NCI-H510A treated with DMSO at 0.1 percent for 48 hours (cell line): ENCODE data around the gene KITLG.
"Not testable (repeated sequence)": the region's sequence is repeated elsewhere in the genome, so short reads cannot be mapped to it uniquely, and the experiment has no call there.

Source experiments
- DNase-seq: peaks from one replicate; lab custom pipeline; 2025; lab: John Stamatoyannopoulos, UW

KITLG gene

DNA sequence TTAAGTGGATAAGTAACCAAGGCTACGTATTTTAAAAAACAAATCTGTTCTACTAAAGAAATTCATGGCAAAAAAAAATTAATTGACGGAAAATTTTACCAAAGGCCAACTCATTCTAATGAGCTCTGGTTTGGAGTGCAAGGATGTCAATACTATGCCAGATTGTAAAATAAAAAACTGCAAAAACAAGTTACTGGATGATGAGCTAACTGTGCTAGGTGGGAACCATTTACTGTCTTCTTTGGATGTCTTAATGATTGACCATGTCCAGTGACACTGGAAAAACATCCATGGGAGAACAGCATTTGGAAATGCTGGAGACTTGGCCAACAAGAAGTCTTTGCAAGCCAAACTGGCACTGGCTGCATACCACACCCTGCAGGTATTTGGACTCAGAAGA lies 41.6 kb downstream of the KITLG start:
- DNase-seq, result no peak

DNA sequence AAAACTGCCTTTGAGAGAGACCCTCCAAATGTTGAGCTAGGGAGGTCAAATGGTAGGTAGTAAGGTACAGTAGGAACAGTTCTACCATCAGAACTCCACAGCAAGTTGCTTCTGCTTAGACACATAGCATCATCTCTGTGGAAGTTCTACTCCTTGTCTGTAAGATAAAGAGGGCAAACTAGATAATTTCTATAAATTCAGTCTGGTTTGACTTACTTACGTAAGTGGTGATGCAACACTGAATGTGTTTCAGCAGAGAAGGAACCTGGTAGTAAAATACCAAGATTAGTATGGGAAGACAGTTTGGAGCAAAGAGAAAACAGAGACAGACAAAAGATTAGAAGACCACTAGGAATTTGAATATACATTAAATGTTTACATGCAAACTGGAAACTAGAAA lies 42.0 kb downstream of the KITLG start:
- DNase-seq, result no peak

DNA sequence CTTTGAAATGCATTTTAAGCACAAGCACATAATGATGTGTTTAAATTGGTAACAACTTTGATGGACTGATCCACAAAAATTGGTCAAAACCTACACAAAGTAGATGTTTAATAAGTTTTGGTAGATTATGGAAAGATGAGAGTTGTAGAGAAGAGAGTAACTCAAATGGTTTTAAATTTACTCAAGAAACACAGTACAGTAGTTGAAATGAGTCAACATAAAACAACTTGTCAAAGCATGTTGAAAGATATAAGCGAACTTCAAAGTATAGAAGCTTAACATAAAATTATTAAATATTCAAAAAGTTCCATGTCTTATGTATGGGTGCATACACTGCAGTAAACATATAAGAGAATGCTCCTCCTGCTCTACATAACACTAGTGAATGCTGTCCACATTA lies 49.4 kb downstream of the KITLG start:
- no peak for DNase-seq

DNA sequence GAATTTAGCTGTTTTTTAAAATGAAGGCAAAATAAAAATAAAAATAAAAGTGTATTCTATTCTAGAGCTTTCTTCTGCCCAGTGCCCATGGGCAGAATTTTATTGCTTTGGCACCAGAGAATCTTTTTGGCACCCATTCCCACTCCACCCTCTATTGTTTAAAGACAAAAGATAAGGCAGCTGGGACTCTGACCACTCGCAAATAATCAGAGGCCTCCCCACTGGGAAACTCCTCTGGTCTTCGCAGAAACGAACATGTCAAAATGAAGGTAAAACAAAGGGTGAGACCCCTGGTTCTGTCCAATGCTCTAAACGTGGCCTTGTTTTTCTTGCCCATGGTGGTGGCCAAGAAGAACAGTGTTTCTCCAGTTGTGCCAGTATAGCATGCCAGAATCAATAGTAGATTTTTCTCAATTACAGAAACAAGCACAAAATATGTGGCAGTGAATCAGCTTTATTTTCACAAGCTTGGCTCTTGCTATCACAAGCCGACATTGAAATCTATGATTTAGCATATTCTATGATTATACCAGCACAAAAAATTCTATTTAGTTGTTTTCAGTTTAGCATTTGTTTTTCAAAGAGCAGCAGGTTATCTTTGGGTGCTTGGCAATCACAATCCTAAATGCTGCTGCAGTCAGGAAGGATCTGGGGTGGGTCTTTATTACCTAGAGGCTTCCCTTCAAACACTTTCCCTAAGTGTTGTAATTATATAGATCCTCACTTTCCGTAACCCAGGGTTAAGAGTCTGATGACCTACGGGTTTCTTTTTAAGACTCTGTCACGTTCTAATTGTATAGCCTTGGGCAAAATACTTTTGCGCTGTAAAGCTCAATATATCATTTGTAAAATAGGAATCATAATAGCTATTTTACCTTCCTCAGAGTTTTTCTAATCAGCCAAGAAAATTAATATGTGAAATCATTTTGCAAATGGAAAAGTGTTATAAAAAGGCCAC lies 50.5 kb downstream of the KITLG start:
- DNase-seq, result no peak

DNA sequence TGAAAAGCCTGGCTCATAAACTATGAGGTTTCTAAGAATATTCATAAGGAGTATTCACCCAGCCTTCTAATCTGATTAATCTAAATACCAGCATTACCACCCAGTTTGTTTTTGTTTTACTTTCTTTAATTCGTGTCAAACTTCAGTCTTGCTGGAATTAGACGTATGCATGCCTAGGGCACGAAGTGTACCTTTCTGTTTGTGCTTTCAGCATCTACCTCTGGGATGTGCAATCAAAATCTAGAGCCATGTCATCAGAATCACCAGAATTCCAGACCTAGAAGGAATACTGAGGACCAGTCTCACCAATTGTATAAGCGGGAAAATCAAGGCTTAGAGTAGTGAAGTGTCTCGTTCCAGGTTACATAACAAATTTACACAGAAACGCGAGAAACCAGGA lies 57.3 kb downstream of the KITLG start:
- DNase-seq, result no peak

DNA sequence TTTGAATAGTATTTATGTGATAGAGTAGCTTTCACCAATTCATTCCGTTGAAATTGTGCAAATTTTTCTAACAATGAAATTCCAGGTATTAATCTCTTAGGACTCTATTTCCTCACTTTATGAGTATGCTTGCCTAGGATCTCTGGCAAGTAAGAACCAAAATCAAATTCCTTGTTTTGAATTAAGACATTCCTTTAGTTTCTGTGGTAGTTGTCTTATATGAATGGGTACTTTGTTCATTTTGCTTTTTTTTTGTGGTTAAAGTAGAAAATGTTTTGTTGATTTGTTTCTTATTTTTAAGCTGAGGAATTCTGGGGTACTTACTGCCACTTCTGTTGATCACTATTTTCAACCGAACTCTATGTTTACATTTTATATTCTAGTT lies 59.8 kb downstream of the KITLG start:
- DNase-seq, result no peak

DNA sequence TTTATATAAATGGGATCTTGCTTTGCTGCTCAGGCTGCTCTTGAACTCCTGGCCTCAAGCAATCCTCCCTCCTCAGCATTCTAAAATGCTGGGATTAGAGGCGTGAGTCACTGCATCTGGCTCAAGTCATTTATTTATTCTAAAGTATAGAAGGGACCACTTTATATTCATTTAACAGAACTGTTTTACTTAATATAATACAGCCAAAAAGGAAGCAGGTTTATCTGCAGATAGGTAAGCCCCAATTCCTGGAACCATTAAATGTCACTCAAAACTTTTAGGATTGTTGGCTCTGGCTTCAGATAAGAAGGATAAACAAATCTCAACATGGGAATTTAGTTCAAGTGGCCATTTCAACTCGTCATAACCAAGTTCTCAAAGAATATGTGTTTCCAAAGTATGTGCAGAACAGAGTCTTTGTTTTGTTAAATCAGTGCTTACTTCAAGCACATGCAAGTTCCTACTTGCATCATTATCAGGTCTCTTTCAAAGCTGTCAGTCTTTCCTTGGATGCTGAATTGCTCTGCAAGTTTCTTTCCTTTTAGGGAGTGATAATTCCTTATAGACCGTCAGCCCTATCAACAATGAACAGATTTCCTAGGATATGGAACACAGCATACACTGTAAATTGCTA lies 60.4 kb downstream of the KITLG start:
- no peak for DNase-seq

DNA sequence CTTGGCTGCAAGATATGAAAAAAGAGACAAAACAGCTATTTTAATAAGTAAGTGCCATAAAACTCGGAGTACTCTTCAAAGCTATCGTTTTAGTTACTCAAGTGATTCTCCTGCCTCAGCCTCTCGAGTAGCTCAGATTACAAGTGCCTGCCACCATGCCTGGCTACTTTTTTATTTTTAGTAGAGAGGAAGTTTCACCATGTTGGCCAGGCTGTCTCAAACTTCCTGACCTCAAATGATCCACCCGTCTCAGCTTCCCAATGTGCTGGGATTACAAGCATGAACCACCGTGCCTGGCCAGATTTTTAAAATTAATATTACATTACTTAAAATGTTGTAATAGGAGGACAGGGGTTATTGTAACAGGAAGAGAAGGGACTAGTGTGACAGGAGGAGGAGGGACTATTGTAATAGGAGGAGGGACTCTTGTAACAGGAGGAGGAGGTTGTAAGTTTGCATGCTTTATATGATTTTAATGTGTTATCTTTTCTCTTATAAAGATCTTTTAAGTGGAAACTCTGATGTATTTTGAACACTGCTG lies 61.3 kb downstream of the KITLG start:
- DNase-seq, result no peak

DNA sequence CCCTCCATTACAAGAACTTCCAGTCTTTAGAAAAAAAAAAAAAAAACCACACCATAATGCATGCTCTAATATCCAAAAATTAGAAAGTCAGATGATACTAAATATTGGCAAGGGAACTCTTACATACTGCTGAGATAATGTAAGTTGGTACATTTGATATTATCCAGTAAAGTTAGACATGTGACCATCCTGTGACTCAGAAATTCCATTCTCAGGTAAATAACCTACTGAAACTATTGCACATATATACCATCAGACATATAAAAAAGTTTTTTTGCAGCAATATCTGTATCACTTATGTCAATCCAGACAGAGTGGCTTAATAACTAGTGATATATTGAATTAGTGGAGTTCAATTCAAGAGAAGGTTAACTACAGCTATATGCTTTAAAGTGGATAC lies 63.5 kb downstream of the KITLG start:
- DNase-seq, result no peak

DNA sequence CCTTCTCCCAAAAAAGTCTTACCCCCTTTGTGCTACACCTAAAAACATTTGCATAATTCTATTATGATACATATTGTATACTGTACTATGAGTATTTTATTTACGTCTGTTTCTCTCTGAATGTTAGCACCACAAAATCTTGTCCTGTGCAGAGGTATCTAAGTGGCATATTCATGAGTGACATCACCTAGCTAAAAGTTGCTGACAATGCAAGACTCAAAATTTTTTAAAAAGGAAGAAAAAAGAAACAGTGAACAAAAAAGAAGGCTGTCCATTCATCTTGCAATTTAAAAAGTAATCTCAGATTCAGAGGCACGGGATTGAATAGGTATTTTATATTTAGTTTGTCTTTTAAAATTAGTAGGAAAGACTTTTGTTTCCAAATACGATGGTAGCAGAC lies 69.4 kb downstream of the KITLG start:
- no peak for DNase-seq

DNA sequence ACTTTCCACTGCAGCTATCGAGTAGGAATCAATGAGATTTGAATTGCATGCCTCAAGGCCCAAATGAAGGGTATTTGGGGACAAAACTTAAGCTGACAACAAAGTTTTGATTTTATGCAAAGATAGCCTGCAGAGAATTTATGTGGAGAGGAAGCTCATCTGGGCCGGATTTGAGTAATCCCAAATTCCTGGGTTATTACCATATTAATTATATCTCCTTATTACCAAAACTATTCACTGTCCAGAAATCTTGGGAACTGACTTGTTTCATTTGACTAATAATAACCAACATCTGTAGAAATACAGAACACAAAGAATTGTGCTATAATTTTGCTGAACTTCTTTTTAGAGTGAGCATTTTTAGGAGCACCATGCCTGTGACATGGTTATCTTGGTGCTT lies 70.4 kb downstream of the KITLG start:
- DNase-seq, result no peak

DNA sequence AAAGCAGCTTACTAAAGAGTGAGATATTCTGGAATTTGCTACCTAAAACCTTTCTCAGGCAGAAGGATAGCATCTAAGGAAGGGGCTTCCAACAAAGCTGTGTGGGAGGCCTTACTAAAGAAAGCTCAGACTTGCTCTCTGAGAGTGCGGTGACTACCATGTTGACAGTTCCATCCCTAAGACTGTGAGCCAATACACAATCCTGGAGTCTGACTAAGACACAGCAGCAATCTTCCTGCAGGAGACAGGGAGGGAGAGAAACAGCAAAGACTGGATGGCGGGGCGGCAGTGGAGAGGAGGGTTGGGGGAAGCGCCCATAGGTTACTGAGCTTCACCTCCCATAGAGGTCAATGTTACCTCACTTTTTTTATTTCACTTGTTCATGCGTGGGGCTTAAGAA lies 70.9 kb downstream of the KITLG start:
- DNase-seq, result no peak

DNA sequence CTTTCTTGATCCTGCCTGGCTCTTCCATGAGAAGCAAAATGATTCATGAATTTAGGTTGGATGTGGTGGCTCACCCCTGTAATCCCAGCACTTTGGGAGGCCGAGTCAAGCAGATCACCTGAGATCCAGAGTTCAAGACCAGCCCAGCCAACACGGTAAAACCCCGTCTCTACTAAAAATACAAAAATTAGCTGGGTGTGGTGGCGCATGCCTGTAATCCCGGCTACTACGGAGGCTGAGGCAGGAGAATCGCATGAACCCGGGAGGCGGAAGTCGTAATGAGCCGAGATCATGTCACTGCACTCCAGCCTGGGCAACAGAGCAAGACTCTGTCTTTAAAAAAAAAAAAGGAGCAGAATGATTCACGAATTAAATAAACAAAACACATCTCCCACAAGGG lies 72.4 kb downstream of the KITLG start:
- not testable (repeated sequence) for DNase-seq

DNA sequence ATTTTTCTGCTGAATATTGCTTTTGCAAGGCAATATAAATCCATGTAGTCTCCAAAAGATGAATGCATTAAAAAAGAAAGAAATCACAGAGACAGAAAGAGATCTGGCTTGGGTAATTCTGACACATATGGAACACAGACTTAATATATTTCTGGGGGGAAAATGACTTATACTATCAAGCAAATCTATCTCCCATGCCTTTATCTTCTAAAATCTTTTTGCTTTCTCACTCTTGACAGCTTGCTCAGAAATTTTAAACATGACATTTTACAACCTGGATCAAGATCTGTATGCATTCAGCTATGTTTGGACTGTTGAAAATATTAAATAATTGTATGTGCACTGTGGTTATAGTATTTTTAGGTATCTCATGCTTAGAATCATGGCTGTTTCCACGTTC lies 73.0 kb downstream of the KITLG start:
- DNase-seq, result no peak

DNA sequence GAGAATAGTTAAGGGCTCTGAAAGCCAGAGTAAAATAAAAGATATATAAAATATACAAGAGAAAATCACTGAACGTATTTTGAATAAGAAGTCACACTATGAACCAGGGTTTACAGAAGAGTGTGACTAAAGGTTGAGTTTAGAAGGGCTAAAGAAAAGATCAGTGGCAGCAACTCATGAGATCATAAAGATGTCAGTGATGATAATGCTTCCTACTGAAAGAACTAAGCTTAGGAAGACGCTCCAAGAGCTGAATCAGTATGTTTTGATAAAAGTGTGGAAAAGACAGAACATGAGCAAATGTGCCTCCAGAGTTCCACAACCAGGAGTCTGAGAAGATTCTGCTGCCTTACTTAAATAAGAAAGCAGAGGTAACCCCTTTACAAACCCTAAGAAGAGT lies 74.6 kb downstream of the KITLG start:
- no peak for DNase-seq

DNA sequence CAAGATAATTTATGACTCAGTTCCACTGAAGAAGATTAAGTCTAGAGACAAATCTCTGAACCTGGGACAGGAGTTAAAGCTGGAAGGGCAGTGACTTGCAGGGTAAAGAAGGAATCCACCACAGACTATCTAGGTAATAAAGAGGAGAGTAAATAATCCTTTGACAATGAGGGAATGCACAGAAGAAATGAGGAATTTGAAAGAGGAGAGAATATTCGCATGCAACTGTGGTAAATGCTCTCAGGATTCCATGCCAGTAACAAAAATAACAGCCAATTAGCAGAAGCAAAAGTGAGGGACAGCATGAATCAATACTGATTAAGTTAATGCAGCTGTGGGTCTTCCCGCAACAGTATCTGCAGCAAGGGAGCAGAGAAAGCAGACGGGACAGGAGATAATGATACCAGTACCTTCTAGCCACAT lies 77.0 kb downstream of the KITLG start:
- no peak for DNase-seq

DNA sequence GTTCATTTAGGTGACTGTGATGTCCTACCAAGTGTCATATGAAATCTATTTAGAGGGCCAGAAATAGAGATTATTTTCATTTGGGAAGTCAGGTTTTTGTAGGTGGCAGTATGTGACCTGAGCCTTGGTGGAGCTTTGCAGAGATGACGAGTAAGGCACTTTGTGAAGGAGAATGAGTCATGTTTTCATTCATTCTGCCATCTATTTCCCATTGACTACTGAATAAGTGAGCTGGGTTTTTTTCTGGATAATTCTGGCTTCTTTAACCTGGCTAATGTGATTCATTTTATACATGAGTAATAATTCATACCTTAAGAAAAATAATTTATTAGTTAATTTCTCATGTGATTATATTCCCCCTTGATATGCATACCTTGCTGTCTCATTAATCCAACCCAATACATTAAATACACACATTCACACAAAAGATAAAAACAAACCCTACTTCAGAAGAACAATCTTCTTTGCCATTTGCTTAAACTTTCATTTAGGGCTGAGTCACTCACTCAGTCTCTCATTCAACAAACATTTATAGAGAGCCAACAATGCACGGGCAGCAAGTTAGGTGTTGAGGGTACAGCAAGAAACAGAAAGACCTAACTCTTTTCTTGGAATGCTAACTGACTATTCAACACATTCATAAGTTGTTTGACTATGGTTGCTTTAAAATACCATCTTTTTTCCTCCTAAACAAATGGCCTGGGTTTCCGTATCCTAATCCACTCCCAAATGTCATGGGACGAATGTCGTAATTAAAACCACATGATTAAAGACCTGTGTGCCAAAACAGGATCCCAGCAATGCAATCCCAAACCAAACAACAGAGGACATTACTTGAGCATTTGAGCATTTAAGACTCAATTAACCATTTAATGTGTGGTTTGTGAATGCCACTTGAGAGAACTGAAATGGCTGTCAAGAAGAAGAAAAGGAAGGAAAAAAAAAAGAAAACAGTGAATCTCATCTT lies 78.0 kb downstream of the KITLG start:
- no peak for DNase-seq

DNA sequence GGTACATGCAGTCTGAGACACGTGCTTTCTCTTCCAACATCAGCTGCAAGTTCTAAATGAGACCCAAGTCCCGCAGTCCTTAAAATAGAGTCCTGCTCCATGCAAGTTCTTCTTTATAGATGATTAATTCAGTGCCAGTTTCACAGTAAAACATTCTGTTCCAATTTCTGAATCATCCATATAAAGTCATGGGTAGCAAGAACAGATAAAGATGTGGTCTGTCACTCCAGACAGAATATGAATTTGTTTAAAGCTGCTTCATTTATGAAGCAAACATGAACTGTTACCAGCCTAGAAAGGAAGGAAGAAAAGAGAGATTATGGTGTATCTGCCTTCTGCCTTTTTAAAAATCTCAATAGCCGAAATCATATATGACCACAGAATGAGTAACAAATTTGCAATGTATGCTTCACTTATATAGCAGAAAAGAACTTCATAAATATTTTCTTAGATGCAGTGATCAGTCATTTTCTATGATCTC lies 83.3 kb downstream of the KITLG start:
- DNase-seq, result no peak

DNA sequence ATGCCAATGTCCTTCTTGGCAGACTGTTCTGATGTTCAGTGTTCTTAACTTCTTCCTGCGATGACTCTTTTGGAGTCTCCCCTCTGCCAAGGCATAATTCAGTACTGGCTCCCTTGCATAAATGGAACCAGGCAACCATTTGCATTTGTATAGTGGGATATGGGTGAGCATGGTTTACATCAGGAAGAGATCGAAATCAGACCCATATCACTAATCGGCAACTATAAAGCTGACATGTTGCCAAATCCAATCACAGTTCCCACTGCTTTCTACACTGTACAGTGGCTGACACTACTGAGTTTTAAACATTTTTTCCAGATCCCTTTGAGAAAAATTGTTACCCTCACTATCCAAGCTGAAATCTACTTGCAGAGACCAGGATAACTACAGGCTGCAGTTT lies 83.8 kb downstream of the KITLG start:
- DNase-seq, result no peak

DNA sequence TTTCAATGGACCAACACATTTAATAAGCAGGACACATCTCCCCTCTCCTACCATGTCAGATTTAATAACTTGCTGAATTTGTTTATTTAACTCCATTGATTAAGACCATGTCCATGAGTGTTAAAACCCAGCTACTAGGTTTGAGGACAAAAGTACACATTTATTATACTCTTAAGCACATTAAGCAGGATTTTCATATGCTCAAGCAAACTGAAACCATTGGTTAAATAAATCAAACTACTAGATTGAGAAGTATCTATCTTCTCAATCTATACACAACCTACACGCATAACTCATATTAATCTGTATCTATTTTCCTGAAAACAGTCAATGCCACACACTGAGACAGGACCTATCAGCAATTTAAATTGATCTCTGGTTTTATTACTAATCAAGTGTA lies 85.2 kb downstream of the KITLG start:
- DNase-seq, result no peak

DNA sequence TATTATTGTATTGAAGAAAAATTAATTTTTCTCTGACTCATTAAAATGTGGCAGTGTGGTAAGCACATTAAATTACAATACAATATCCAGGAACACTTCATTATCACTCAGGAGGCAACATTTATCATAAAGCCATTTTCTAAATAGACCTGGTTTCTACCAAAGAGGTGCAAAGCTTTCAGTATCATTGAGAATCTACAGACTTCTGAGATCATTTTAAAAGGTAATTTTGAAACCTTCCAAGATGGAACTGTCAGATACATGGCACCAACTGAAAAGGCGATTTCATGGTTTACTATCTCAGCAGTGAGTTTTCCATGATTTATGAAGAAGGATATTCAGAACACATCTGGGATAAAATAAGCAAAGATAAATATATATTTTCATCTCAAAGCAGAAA lies 85.8 kb downstream of the KITLG start:
- no peak for DNase-seq

DNA sequence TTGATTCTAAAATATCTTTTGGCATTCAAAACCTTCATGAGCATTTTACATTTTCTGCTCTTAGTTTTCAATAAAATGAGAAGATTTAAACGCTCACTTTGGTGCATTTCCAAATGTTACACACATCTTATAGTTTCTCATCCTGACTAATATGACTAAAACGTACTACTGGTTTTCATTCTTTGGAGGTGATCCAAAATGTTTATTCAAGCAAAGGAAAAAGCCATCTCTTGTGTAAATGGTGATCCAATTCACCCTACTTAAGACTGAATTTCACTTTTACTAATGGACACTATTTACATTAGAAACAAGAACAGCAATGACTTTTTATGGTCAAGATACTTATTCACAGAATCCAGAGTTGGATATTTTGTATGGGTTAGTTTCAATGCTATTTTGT lies 86.6 kb downstream of the KITLG start:
- no peak for DNase-seq
